22Rv1 (cell line): ENCODE measurements around the gene PIAS1.

ENCODE experiments used
- ZFX ChIP-seq: fragments of 450-650 bp; IDR thresholded peaks from 2 replicates; pipeline ENCODE4 v1.6.1; 2017; ENCODE audit warnings: antibody characterized with exemption, borderline replicate concordance
- TF ChIP-seq, protein P1 (sequence below): fragments of 450-650 bp; IDR thresholded peaks from 2 replicates; pipeline ENCODE4 v1.5.1; 2017; ENCODE audit warnings: mild to moderate bottlenecking

DNA sequence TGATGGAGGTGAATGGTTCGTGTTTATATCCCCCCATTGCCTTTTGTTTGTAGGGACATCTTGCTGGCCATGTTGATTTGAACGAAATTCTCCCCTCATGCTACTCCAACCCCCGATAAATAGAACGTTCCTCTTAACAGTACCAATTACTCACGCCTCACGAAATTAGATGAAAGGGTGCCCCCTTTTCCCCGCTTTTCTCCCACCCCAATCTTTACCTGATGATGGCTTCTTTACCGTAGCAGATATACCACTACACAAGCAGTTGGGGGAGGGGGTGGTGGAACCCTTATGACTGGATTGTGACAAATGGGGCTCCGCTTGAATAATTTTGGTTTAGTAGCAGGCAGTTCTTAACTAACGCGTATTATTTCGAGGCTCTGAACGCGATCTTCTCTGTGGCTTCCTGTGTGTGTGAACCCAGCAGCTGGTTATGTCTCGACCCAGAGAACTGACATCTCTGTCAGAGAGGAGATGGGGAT, 1.1 kb downstream of the PIAS1 start:
- TF ChIP-seq, protein P1, sequence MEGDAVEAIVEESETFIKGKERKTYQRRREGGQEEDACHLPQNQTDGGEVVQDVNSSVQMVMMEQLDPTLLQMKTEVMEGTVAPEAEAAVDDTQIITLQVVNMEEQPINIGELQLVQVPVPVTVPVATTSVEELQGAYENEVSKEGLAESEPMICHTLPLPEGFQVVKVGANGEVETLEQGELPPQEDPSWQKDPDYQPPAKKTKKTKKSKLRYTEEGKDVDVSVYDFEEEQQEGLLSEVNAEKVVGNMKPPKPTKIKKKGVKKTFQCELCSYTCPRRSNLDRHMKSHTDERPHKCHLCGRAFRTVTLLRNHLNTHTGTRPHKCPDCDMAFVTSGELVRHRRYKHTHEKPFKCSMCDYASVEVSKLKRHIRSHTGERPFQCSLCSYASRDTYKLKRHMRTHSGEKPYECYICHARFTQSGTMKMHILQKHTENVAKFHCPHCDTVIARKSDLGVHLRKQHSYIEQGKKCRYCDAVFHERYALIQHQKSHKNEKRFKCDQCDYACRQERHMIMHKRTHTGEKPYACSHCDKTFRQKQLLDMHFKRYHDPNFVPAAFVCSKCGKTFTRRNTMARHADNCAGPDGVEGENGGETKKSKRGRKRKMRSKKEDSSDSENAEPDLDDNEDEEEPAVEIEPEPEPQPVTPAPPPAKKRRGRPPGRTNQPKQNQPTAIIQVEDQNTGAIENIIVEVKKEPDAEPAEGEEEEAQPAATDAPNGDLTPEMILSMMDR: no peak
- TF ChIP-seq ZFX: no peak
